ENCODE data around the gene DUSP22.

GRCh38 chr6:323730-324088, 31.4 kb downstream of the DUSP22 start:
- TF ChIP-seq POLR2A (IDR thresholded peaks at IDR 0.05) (no peak), CTCF (IDR thresholded peaks at IDR 0.05) (no peak)

Data from suprapubic skin (tissue), 3 donors.